Measurements from ENCODE around the gene CDH23.

CDH23 gene

GRCh38 chr10:71770255-71770654 lies 373.5 kb downstream of the CDH23 start:
- no peak for DNase-seq (ENCODE audit: low read depth in 2 of 2, low spot score in 1 of 2)

- DNase-seq (ENCODE audit: low read depth in 2 of 2, low spot score in 1 of 2) = no peak
Measured at GRCh38 chr10:71770789-71771188, 374.1 kb downstream of the CDH23 start.

GRCh38 chr10:71771204-71771603 lies 374.5 kb downstream of the CDH23 start:
- no peak for DNase-seq (ENCODE audit: low read depth in 2 of 2, low spot score in 1 of 2)

GRCh38 chr10:71771821-71772617 lies 375.3 kb downstream of the CDH23 start:
- peak in 1 of 2 donors; percentile 38 for DNase-seq (ENCODE audit: low read depth in 2 of 2, low spot score in 1 of 2)

GRCh38 chr10:71772832-71773220 lies 376.1 kb downstream of the CDH23 start:
- DNase-seq (ENCODE audit: low read depth in 2 of 2, low spot score in 1 of 2) = no peak

- peak; percentile 87 to 92 for DNase-seq (ENCODE audit: low read depth in 2 of 2, low spot score in 1 of 2)
Measured at GRCh38 chr10:71773221-71773971, 376.7 kb downstream of the CDH23 start, which contains the start of gene VSIR. Gene VSIR, minus strand, starts transcription at chr10:71773520. Its CDS starts 81 bp downstream, at chr10:71773439.

GRCh38 chr10:71774916-71775702 lies 378.4 kb downstream of the CDH23 start:
- DNase-seq (ENCODE audit: low read depth in 2 of 2, low spot score in 1 of 2) = no peak

- DNase-seq (ENCODE audit: low read depth in 2 of 2, low spot score in 1 of 2) = no peak
Measured at GRCh38 chr10:71776481-71776925, 379.8 kb downstream of the CDH23 start.

GRCh38 chr10:71777213-71777985 lies 380.7 kb downstream of the CDH23 start:
- no peak for DNase-seq (ENCODE audit: low read depth in 2 of 2, low spot score in 1 of 2)

- DNase-seq (ENCODE audit: low read depth in 2 of 2, low spot score in 1 of 2) = no peak
Measured at GRCh38 chr10:71778071-71778825, 381.5 kb downstream of the CDH23 start.

GRCh38 chr10:71779641-71780040 lies 382.9 kb downstream of the CDH23 start:
- DNase-seq (ENCODE audit: low read depth in 2 of 2, low spot score in 1 of 2) = no peak

GRCh38 chr10:71780156-71780555 lies 383.4 kb downstream of the CDH23 start:
- no peak for DNase-seq (ENCODE audit: low read depth in 2 of 2, low spot score in 1 of 2)

GRCh38 chr10:71780719-71781118 lies 384.0 kb downstream of the CDH23 start:
- no peak for DNase-seq (ENCODE audit: low read depth in 2 of 2, low spot score in 1 of 2)

GRCh38 chr10:71782221-71782916 lies 385.6 kb downstream of the CDH23 start:
- DNase-seq (ENCODE audit: low read depth in 2 of 2, low spot score in 1 of 2) = no peak

GRCh38 chr10:71782917-71783490 lies 386.3 kb downstream of the CDH23 start:
- no peak for DNase-seq (ENCODE audit: low read depth in 2 of 2, low spot score in 1 of 2)

- DNase-seq (ENCODE audit: low read depth in 2 of 2, low spot score in 1 of 2) = no peak
Measured at GRCh38 chr10:71783917-71784678, 387.4 kb downstream of the CDH23 start.

GRCh38 chr10:71784679-71785272 lies 388.1 kb downstream of the CDH23 start:
- DNase-seq (ENCODE audit: low read depth in 2 of 2, low spot score in 1 of 2) = no peak

- no peak for DNase-seq (ENCODE audit: low read depth in 2 of 2, low spot score in 1 of 2)
Measured at GRCh38 chr10:71788954-71789353, 392.2 kb downstream of the CDH23 start.
